MM.1S (cell line): ENCODE measurements around the gene PRKCA.

Experiments used
- DNase-seq: peaks from one replicate; pipeline ENCODE4 v3.0.0-alpha.2; 2015
- H2AFZ ChIP-seq: fragments of 300-600 bp; sonication (generic); 2 replicates; pipeline ENCODE4 v1.6.0; 2016; ENCODE audit warnings: antibody characterized with exemption, low read length
- H3F3A ChIP-seq: fragments of 300-600 bp; sonication (generic); 2 replicates; pipeline ENCODE4 v1.6.1; 2016; ENCODE audit warnings: mild to moderate bottlenecking, antibody characterized with exemption, low read length, moderate library complexity, mixed read lengths; ENCODE audit not compliant: insufficient read depth
- H3K27ac ChIP-seq: fragments of 300-600 bp; sonication (generic); 2 replicates; pipeline ENCODE4 v1.5.1; 2016; ENCODE audit warnings: mild to moderate bottlenecking, low read length
- H3K27me3 ChIP-seq: fragments of 300-600 bp; sonication (generic); replicated peaks from 2 replicates; pipeline ENCODE4 v1.6.0; 2016; ENCODE audit warnings: low read length; ENCODE audit not compliant: insufficient read depth
- H3K36me3 ChIP-seq: fragments of 300-600 bp; sonication (generic); replicated peaks from 2 replicates; pipeline ENCODE4 v1.6.1; 2016; ENCODE audit warnings: mild to moderate bottlenecking, low read length, mixed read lengths; ENCODE audit not compliant: insufficient read depth
- H3K4me1 ChIP-seq: fragments of 300-600 bp; sonication (generic); 2 replicates; pipeline ENCODE4 v1.6.1; 2016; ENCODE audit warnings: low read length, mixed read lengths
- H3K4me2 ChIP-seq: fragments of 300-600 bp; sonication (generic); 2 replicates; pipeline ENCODE4 v1.6.0; 2016; ENCODE audit warnings: low read depth, low read length
- H3K4me3 ChIP-seq: fragments of 300-600 bp; sonication (generic); 2 replicates; pipeline ENCODE4 v1.5.1; 2016; ENCODE audit warnings: low read length, mixed read lengths
- H3K79me2 ChIP-seq: fragments of 300-600 bp; sonication (generic); 2 replicates; pipeline ENCODE4 v1.6.1; 2016; ENCODE audit warnings: mixed run types, low read length, mixed read lengths
- H3K9ac ChIP-seq: fragments of 300-600 bp; sonication (generic); 2 replicates; pipeline ENCODE4 v1.6.1; 2016; ENCODE audit warnings: low read length, mixed read lengths
- H3K9me2 ChIP-seq: fragments of 300-600 bp; sonication (generic); replicated peaks from 2 replicates; pipeline ENCODE4 v1.6.1; 2016; ENCODE audit warnings: mild to moderate bottlenecking, low read length, mixed read lengths; ENCODE audit not compliant: insufficient read depth
- H3K9me3 ChIP-seq: fragments of 300-600 bp; sonication (generic); replicated peaks from 2 replicates; pipeline ENCODE4 v1.6.1; 2016; ENCODE audit warnings: mild to moderate bottlenecking, low read length, mixed read lengths; ENCODE audit not compliant: insufficient read depth
- H4K20me1 ChIP-seq: fragments of 300-600 bp; sonication (generic); 2 replicates; pipeline ENCODE4 v1.6.1; 2016; ENCODE audit warnings: mild to moderate bottlenecking, low read length, moderate library complexity, mixed read lengths; ENCODE audit not compliant: insufficient read depth
- EZH2 ChIP-seq: fragments of 300-600 bp; sonication (generic); optimal IDR thresholded peaks from 2 replicates; pipeline ENCODE3; 2017; ENCODE audit warnings: low read depth, mild to moderate bottlenecking, antibody characterized with exemption, low read length, mixed read lengths
- EZH2phosphoT487 ChIP-seq: fragments of 300-600 bp; sonication (generic); IDR thresholded peaks from 2 replicates; pipeline ENCODE4 v1.6.1; 2018; ENCODE audit warnings: antibody characterized with exemption, low read length
- TF ChIP-seq, protein P1 (sequence below): fragments of 300-600 bp; sonication (generic); IDR thresholded peaks from 2 replicates; pipeline ENCODE4 v1.5.1; 2016; ENCODE audit warnings: antibody characterized with exemption, low read length, mixed read lengths

The PRKCA gene

DNA sequence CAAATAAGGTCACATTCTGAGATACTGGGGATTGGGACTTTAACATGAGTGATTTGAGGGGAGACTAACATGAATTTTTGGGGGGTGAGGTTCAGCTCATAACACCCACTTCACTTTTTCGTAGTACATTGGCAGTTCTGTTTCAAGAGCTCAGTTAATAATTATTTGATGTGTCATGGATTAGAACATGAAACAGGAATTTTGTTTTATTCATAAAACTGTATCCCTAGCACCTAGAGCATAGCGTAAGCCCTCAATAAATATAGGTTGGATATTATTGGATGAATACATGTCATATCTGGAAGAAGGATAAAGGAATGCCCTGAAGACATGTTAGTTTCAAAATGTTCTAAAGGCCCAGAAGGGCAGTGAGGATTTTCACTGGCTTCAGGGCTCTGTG is 119.8 kb downstream of the PRKCA start:
- Histone ChIP-seq H3K79me2 (peaks cover 48% of the 10 kb centered on the region), H3F3A (no peaks in the 10 kb centered on the region), H2AFZ (no peak overlapping the region), H3K27me3 (no peaks in the 10 kb centered on the region), H3K36me3 (no peaks in the 10 kb centered on the region), H3K4me3 (no peak overlapping the region), H3K27ac (no peak overlapping the region), H3K9ac (no peak overlapping the region), H3K4me2 (no peak overlapping the region), H3K9me3 (no peaks in the 10 kb centered on the region), H3K4me1 (peaks cover 15% of the 10 kb centered on the region), H3K9me2 (no peaks in the 10 kb centered on the region), H4K20me1 (no peaks in the 10 kb centered on the region)
- DNase-seq: no peak
- TF ChIP-seq, protein P1, sequence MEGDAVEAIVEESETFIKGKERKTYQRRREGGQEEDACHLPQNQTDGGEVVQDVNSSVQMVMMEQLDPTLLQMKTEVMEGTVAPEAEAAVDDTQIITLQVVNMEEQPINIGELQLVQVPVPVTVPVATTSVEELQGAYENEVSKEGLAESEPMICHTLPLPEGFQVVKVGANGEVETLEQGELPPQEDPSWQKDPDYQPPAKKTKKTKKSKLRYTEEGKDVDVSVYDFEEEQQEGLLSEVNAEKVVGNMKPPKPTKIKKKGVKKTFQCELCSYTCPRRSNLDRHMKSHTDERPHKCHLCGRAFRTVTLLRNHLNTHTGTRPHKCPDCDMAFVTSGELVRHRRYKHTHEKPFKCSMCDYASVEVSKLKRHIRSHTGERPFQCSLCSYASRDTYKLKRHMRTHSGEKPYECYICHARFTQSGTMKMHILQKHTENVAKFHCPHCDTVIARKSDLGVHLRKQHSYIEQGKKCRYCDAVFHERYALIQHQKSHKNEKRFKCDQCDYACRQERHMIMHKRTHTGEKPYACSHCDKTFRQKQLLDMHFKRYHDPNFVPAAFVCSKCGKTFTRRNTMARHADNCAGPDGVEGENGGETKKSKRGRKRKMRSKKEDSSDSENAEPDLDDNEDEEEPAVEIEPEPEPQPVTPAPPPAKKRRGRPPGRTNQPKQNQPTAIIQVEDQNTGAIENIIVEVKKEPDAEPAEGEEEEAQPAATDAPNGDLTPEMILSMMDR: no peak
- no peak for TF ChIP-seq EZH2phosphoT487
- no peak for TF ChIP-seq EZH2

DNA sequence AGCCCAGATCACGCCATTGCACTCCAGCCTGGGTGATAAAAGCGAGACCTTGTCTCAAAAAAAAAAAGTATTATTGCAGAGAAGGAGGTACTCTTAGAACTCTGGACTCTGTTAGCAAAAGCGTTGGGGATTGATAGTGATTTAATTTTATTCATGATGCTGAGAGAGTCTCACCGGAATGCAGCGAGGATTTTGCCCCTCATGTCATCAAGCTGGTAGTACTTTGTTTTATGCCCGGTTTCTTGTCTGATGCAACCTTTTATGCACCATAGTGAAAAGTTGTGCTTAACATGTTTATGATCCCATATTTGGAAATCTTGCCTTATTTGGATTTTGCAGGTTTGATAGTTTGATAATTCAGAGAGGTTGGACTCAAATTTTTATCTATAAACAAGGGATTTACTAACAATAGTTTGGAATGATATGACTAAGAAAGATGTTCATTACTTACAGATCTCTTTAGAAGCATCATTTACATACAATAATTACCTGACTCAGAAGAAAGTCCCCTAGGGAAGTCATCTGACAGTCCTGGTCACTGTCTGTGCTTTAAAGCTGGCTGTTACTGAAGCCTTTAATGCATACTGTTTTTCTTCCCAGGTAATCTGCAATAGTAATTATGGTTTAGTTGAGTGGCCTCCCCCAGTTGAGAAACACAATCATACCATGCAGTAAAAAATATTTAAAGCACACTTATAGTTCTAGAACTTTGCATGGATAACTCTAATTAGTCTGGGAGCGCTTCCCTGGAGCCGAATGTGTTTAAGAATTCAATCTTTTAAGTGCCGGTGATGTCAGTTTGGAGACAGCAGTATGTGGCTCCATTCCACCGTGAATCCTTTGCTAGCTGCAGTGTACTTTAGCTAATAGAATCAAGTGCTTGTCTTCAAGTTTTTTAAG is 120.9 kb downstream of the PRKCA start:
- Histone ChIP-seq H3K9me3 (no peaks in the 10 kb centered on the region), H3K36me3 (no peaks in the 10 kb centered on the region), H3K4me1 (peaks cover 23% of the 10 kb centered on the region), H3K27me3 (no peaks in the 10 kb centered on the region), H2AFZ (no peak overlapping the region), H3F3A (no peaks in the 10 kb centered on the region), H3K9me2 (no peaks in the 10 kb centered on the region), H4K20me1 (no peaks in the 10 kb centered on the region), H3K79me2 (peaks cover 47% of the 10 kb centered on the region), H3K9ac (no peak overlapping the region), H3K4me3 (no peak overlapping the region), H3K4me2 (no peak overlapping the region), H3K27ac (no peak overlapping the region)
- no peak for DNase-seq
- TF ChIP-seq EZH2 (no peak), EZH2phosphoT487 (no peak)
- TF ChIP-seq, protein P1: no peak

DNA sequence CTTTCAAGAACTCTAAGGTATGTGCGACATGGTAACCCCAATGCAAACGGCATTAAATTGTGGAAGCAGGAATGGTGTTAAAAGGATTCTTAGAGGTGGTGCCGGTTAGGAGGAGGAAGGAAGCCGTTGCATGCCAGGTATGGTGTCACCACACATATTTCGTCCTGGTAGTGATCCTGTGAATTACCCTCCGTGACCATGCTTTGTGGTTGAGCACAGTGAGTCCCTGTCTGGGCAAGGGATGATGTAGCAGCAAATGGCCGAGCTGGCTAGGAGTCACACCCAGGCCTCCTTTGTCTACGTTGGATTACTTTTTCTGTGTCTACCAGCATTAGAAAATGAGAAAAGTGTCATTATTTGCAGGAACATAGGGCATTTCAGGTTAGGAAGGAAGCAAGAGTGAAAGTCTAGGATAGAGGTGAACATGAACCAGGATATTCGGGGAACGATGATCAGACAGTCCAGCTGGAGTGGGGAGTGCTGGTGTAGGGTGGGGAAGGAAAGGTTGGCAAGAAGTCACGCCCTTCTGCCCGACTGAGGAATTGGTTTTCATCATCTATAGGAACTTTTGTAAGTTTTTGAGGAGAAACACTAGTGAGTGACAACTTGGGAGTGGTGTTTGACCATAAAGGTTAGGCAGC is 123.5 kb downstream of the PRKCA start:
- no peaks in the 10 kb centered on the region for H3K27me3 ChIP-seq
- no peaks in the 10 kb centered on the region for H3K36me3 ChIP-seq
- H3K4me1 ChIP-seq: peaks cover 31% of the 10 kb centered on the region
- H3K4me2 ChIP-seq: no peak overlapping the region
- peaks cover 65% of the 10 kb centered on the region for H3K79me2 ChIP-seq
- no peak overlapping the region for H3K27ac ChIP-seq
- no peak overlapping the region for H3K9ac ChIP-seq
- no peaks in the 10 kb centered on the region for H4K20me1 ChIP-seq
- no peak for DNase-seq
- no peaks in the 10 kb centered on the region for H3F3A ChIP-seq
- H2AFZ ChIP-seq: no peak overlapping the region
- H3K4me3 ChIP-seq: no peak overlapping the region
- H3K9me2 ChIP-seq: no peaks in the 10 kb centered on the region
- H3K9me3 ChIP-seq: no peaks in the 10 kb centered on the region
- TF ChIP-seq EZH2: no peak
- no peak for TF ChIP-seq EZH2phosphoT487
- TF ChIP-seq, protein P1: no peak
